Gastrocnemius medialis (tissue), 4 donors: ENCODE data around the gene CRYBG1. TPM values are rescaled to one million over a fixed set of nuclear protein-coding genes. Genes with fewer than 3 reads are reported as not detected.

Source experiments
- ATAC-seq, 2 donors: fragments of 150-250 bp; one replicate each; pipeline ENCODE4 v1.9.1; 2016
- DNase-seq, 2 donors: peaks; one replicate each; pipeline ENCODE4 v3.0.0-alpha.2; 2019
- H3K27ac ChIP-seq, 4 donors: fragments of 200-600 bp; sonication (generic); 1 replicate in 1 of 4; 2 replicates in 3 of 4; pipeline ENCODE4 v1.5.1; 2016 to 2018; ENCODE audit warnings: mild to moderate bottlenecking in 2 of 4, moderate library complexity in 1 of 4
- H3K27me3 ChIP-seq, 3 donors: fragments of 200-600 bp; sonication (generic) in 2 of 3; 1 replicate in 1 of 3; 2 replicates in 2 of 3; pipeline versions ENCODE4 v1.5.1 to v1.6.0; 2016 to 2019; ENCODE audit warnings: mild to moderate bottlenecking in 1 of 3, moderate library complexity in 1 of 3
- H3K36me3 ChIP-seq, 2 donors: fragments of 200-600 bp; sonication (generic) in 1 of 2; one replicate each; pipeline ENCODE4 v1.5.1; 2017 to 2018
- H3K4me1 ChIP-seq, 2 donors: fragments of 200-600 bp; sonication (generic) in 1 of 2; one replicate each; pipeline ENCODE4 v1.5.1; 2016 to 2017; ENCODE audit warnings: mild to moderate bottlenecking in 2 of 2
- H3K4me3 ChIP-seq, 4 donors: fragments of 200-600 bp; sonication (generic) in 3 of 4; 1 replicate in 1 of 4; 2 replicates in 3 of 4; pipeline ENCODE4 v1.5.1; 2016 to 2019; ENCODE audit warnings: mild to moderate bottlenecking in 2 of 4
- H3K9me3 ChIP-seq, 3 donors: fragments of 200-600 bp; sonication (generic) in 2 of 3; 1 replicate in 1 of 3; 2 replicates in 2 of 3; pipeline ENCODE4 v1.5.1; 2016 to 2019
- CTCF ChIP-seq, 5 experiments: fragments of 450-650 bp in 3 of 5; fragments of 200-600 bp in 2 of 5; sonication (generic) in 2 of 5; IDR thresholded peaks in 4 of 5; conservative IDR thresholded peaks in 1 of 5; 1 replicate in 4 of 5; 2 replicates in 1 of 5; pipeline ENCODE4 v1.5.1; 2016 to 2019; ENCODE audit warnings: antibody characterized with exemption in 5 of 5, mild to moderate bottlenecking in 3 of 5, moderate library complexity in 3 of 5
- POLR2A ChIP-seq, 2 donors: fragments of 450-650 bp; IDR thresholded peaks; one replicate each; pipeline ENCODE4 v1.6.1; 2017; ENCODE audit warnings: antibody characterized with exemption in 2 of 2, mild to moderate bottlenecking in 2 of 2, moderate library complexity in 2 of 2
- in situ Hi-C, 4 donors: fragments of 200-750 bp; cut with MboI; loops; one replicate each; pipeline versions ENCODE4 v1.15.0 to v1.8.0; 2017; ENCODE audit warnings: low sequenced_read_pairs in 4 of 4
- intact Hi-C: fragments of 100-400 bp; cut with DNase I; formaldehyde crosslinking; loops from one replicate; pipeline ENCODE4 v1.15.1; 2023; ENCODE audit warnings: low total_unique reads
- total RNA-seq, 4 donors: library from RNA; depleted of rRNA; stranded (reverse); fragments of >200 nt; gene quantifications; one replicate each; pipeline versions ENCODE4 v1.1.0 to v1.2.3, GENCODE V29; 2016

Gene CRYBG1
- total RNA-seq, 4 donors from 2014 or later = 0.98 to 1.5 (median 1.1) TPM

- TF ChIP-seq CTCF (IDR thresholded peaks at IDR 0.05 in 4 of 5, conservative IDR thresholded peaks at IDR 0.05 in 1 of 5) (no peak), POLR2A (IDR thresholded peaks at IDR 0.05) (no peak)
- in situ Hi-C loops = no loop called here
- Histone ChIP-seq H3K9me3 (no peaks in the 10 kb centered on the region), H3K36me3 (no peaks in the 10 kb centered on the region), H3K4me1 (no peaks in the 10 kb centered on the region), H3K27ac (no peak overlapping the region), H3K4me3 (no peak overlapping the region), H3K27me3 (no peaks in the 10 kb centered on the region)
- ATAC-seq (no peak), DNase-seq (no peak)
- intact Hi-C loops = no loop called here
These were observed 96.2 kb downstream of the CRYBG1 start for GRCh38 chr6:106456756-106457155.

GRCh38 chr6:106458021-106458986, 97.8 kb downstream of the CRYBG1 start:
- DNase-seq = no peak
- intact Hi-C loops = no loop called here

GRCh38 chr6:106460481-106460880, 100.0 kb downstream of the CRYBG1 start:
- Histone ChIP-seq H3K36me3 (no peaks in the 10 kb centered on the region), H3K9me3 (no peaks in the 10 kb centered on the region), H3K27me3 (peaks cover 0 to 2% (median 0%) of the 10 kb centered on the region in 3 donors), H3K27ac (no peak overlapping the region), H3K4me1 (no peaks in the 10 kb centered on the region), H3K4me3 (no peak overlapping the region)
- in situ Hi-C loops (no loop called here), intact Hi-C loops (no loop called here)
- no peak for TF ChIP-seq CTCF (IDR thresholded peaks at IDR 0.05 in 4 of 5, conservative IDR thresholded peaks at IDR 0.05 in 1 of 5)
- no peak for TF ChIP-seq POLR2A (IDR thresholded peaks at IDR 0.05)
- no peak for ATAC-seq
- DNase-seq = no peak

More at GRCh38 chr6:106458021-106458986, 97.8 kb downstream of the CRYBG1 start:
- Histone ChIP-seq H3K9me3 (no peaks in the 10 kb centered on the region), H3K4me1 (no peaks in the 10 kb centered on the region), H3K27me3 (no peaks in the 10 kb centered on the region), H3K36me3 (no peaks in the 10 kb centered on the region), H3K4me3 (no peak overlapping the region), H3K27ac (no peak overlapping the region)
- ATAC-seq = no peak
- in situ Hi-C loops = no loop called here
- no peak for TF ChIP-seq POLR2A (IDR thresholded peaks at IDR 0.05)
- no peak for TF ChIP-seq CTCF (IDR thresholded peaks at IDR 0.05 in 4 of 5, conservative IDR thresholded peaks at IDR 0.05 in 1 of 5)

GRCh38 chr6:106461084-106461483, 100.6 kb downstream of the CRYBG1 start:
- DNase-seq = no peak
- no peak for TF ChIP-seq CTCF (IDR thresholded peaks at IDR 0.05 in 4 of 5, conservative IDR thresholded peaks at IDR 0.05 in 1 of 5)
- no peak for TF ChIP-seq POLR2A (IDR thresholded peaks at IDR 0.05)
- in situ Hi-C loops = no loop called here
- H3K27me3 ChIP-seq = peaks cover 0 to 2% (median 0%) of the 10 kb centered on the region in 3 donors
- H3K36me3 ChIP-seq = no peaks in the 10 kb centered on the region
- intact Hi-C loops = no loop called here
- H3K4me1 ChIP-seq = no peaks in the 10 kb centered on the region
- no peak for ATAC-seq
- no peaks in the 10 kb centered on the region for H3K9me3 ChIP-seq
- H3K27ac ChIP-seq = no peak overlapping the region
- H3K4me3 ChIP-seq = no peak overlapping the region
